Measurements from ENCODE around the gene GUCY2D. TPM values are rescaled to one million over a fixed set of nuclear protein-coding genes. Genes with fewer than 3 reads are reported as not detected.
"Not testable (repeated sequence)": the region's sequence is repeated elsewhere in the genome, so short reads cannot be mapped to it uniquely, and the experiment has no call there.

GUCY2D gene
- total and polyA plus RNA-seq, 10 donors, result 0.03 to 0.43 (median 0.07) TPM; not detected in 7

- TF ChIP-seq CTCF (IDR thresholded peaks at IDR 0.05 in 8 of 11, conservative IDR thresholded peaks at IDR 0.05 in 3 of 11) (peak in 1 of 11 experiments; percentile 2), POLR2AphosphoS5 (IDR thresholded peaks at IDR 0.05) (no peak)
- DNase-seq, result peak; percentile 33
- H3K27ac ChIP-seq, result no peak overlapping the region
- intact Hi-C loops (cut with DNase I; ENCODE audit: low total_unique reads), result loop anchor here (5.0 to 10.0 kb wide), 3 partner anchors 64 to 234 kb away; no protein-coding TSS in a partner anchor
- no peaks in the 10 kb centered on the region for H3K36me3 ChIP-seq
- H3K27me3 ChIP-seq (replicated peaks in 1 of 7), result peaks cover 0 to 70% (median 49%) of the 10 kb centered on the region in 7 donors
- H3K4me1 ChIP-seq, result peaks cover 0 to 46% (median 27%) of the 10 kb centered on the region in 6 donors
- no peaks in the 10 kb centered on the region for H3K9me3 ChIP-seq
- no peak overlapping the region for H3K4me3 ChIP-seq
- 0 to 9% (median 8%) methylated on average over 7 of the region's 7 CpGs for WGBS, 5 donors
Observed at GRCh38 chr17:8059131-8059530, 56.7 kb downstream of the GUCY2D start.

GRCh38 chr17:8060274-8060673 lies 57.9 kb downstream of the GUCY2D start:
- WGBS, 5 donors, result 7 to 10% (median 8%) methylated on average over 10 of the region's 10 CpGs
- Histone ChIP-seq H3K4me1 (peaks cover 0 to 43% (median 27%) of the 10 kb centered on the region in 6 donors), H3K27me3 (replicated peaks in 1 of 7) (peaks cover 0 to 82% (median 61%) of the 10 kb centered on the region in 7 donors), H3K36me3 (no peaks in the 10 kb centered on the region), H3K4me3 (no peak overlapping the region), H3K27ac (no peak overlapping the region), H3K9me3 (no peaks in the 10 kb centered on the region)
- TF ChIP-seq POLR2AphosphoS5 (IDR thresholded peaks at IDR 0.05) (no peak), CTCF (IDR thresholded peaks at IDR 0.05 in 8 of 11, conservative IDR thresholded peaks at IDR 0.05 in 3 of 11) (peak; percentile 63 to 87 (median 80))
- DNase-seq, result peak; percentile 51
- intact Hi-C loops (cut with DNase I; ENCODE audit: low total_unique reads), result no loop called here

- peaks cover 0 to 92% (median 64%) of the 10 kb centered on the region in 7 donors for H3K27me3 ChIP-seq (replicated peaks in 1 of 7)
Observed at GRCh38 chr17:8061851-8062250, 59.4 kb downstream of the GUCY2D start.

GRCh38 chr17:8062435-8062806 lies 60.0 kb downstream of the GUCY2D start:
- TF ChIP-seq CTCF (IDR thresholded peaks at IDR 0.05 in 8 of 11, conservative IDR thresholded peaks at IDR 0.05 in 3 of 11) (no peak), POLR2A (IDR thresholded peaks at IDR 0.05) (no peak), POLR2AphosphoS5 (IDR thresholded peaks at IDR 0.05) (no peak)
- no peak for DNase-seq
- no peaks in the 10 kb centered on the region for H3K36me3 ChIP-seq
- H3K9me3 ChIP-seq, result no peaks in the 10 kb centered on the region
- H3K4me3 ChIP-seq, result no peak overlapping the region
- peaks cover 0 to 22% (median 6%) of the 10 kb centered on the region in 6 donors for H3K4me1 ChIP-seq
- H3K27ac ChIP-seq, result no peak overlapping the region
- intact Hi-C loops (cut with DNase I; ENCODE audit: low total_unique reads), result no loop called here
- peaks cover 0 to 92% (median 64%) of the 10 kb centered on the region in 7 donors for H3K27me3 ChIP-seq (replicated peaks in 1 of 7)
- WGBS, 5 donors, result 31 to 61% (median 53%) methylated on average over 8 of the region's 8 CpGs

More at GRCh38 chr17:8061851-8062250, 59.4 kb downstream of the GUCY2D start:
- peaks cover 0 to 28% (median 12%) of the 10 kb centered on the region in 6 donors for H3K4me1 ChIP-seq
- WGBS, 5 donors, result 62 to 77% (median 73%) methylated on average over 8 of the region's 8 CpGs
- DNase-seq, result peak; percentile 4
- intact Hi-C loops (cut with DNase I; ENCODE audit: low total_unique reads); H3K9me3 ChIP-seq; H3K4me3 ChIP-seq; H3K27ac ChIP-seq; H3K36me3 ChIP-seq: not testable (repeated sequence)
